Uterus (tissue), 4 donors: Measurements from ENCODE around the gene ACAD11. TPM values are rescaled to one million over a fixed set of nuclear protein-coding genes. Genes with fewer than 3 reads are reported as not detected.

Source experiments
- DNase-seq, 2 donors: peaks; one replicate each; pipeline ENCODE4 v3.0.0-alpha.2; 2019 to 2020
- H3K27ac ChIP-seq, 2 donors: fragments of 200-600 bp; sonication (generic); 1 replicate in 1 of 2; 2 replicates in 1 of 2; pipeline ENCODE4 v1.5.1; 2016 to 2018
- H3K27me3 ChIP-seq, 2 donors: fragments of 200-600 bp; sonication (generic); one replicate each; pipeline ENCODE4 v1.5.1; 2018 to 2019; ENCODE audit warnings: control low read depth in 1 of 2
- H3K36me3 ChIP-seq, 2 donors: fragments of 200-600 bp; sonication (generic); one replicate each; pipeline ENCODE4 v1.5.1; 2019; ENCODE audit warnings: control low read depth in 1 of 2
- H3K4me1 ChIP-seq, 2 donors: fragments of 200-600 bp; sonication (generic); one replicate each; pipeline ENCODE4 v1.5.1; 2018 to 2019; ENCODE audit warnings: control low read depth in 1 of 2
- H3K4me3 ChIP-seq, 2 donors: fragments of 200-600 bp; sonication (generic); 1 replicate in 1 of 2; 2 replicates in 1 of 2; pipeline ENCODE4 v1.5.1; 2018 to 2019; ENCODE audit warnings: mild to moderate bottlenecking in 1 of 2
- H3K9me3 ChIP-seq, 2 donors: fragments of 200-600 bp; sonication (generic); one replicate each; pipeline ENCODE4 v1.5.1; 2019; ENCODE audit warnings: control low read depth in 1 of 2
- CTCF ChIP-seq, 4 experiments: fragments of 200-600 bp in 2 of 4; fragments of 450-650 bp in 2 of 4; sonication (generic) in 2 of 4; IDR thresholded peaks; one replicate each; pipeline ENCODE4 v1.5.1; 2016 to 2019; ENCODE audit warnings: antibody characterized with exemption in 4 of 4, mild to moderate bottlenecking in 2 of 4, moderate library complexity in 1 of 4
- POLR2A ChIP-seq, 2 donors: fragments of 450-650 bp; IDR thresholded peaks; one replicate each; pipeline ENCODE4 v1.6.1; 2016; ENCODE audit warnings: antibody characterized with exemption in 2 of 2, mild to moderate bottlenecking in 1 of 2, moderate library complexity in 1 of 2
- intact Hi-C: fragments of 100-400 bp; cut with DNase I; formaldehyde crosslinking; loops from one replicate; pipeline ENCODE4 v1.15.1; 2023; ENCODE audit warnings: low total_unique reads
- total RNA-seq, 4 donors: library from RNA; depleted of rRNA in 3 of 4; stranded (reverse); fragments of >200 nt in 3 of 4; gene quantifications; one replicate each; pipeline versions ENCODE4 v1.1.0 to v1.2.4, GENCODE V29; 2014 to 2023
- donor health status: DM: yes; HTN: yes; CAD: no.

The ACAD11 gene
- total RNA-seq = 100 to 1,000 TPM in 1 of 4 donors, 10 to 100 TPM in 3; 24.7 to 115 (median 47.0) TPM

GRCh38 chr3:132659365-132660051 lies at the start of gene ACAD11:
Gene ACAD11, minus strand, starts transcription at chr3:132659809. Its CDS starts 58 bp downstream, at chr3:132659751.
- no peaks in the 10 kb centered on the region for H3K9me3 ChIP-seq
- no peaks in the 10 kb centered on the region for H3K36me3 ChIP-seq
- DNase-seq = peak; percentile 72 to 75
- intact Hi-C loops = no loop called here
- TF ChIP-seq CTCF (IDR thresholded peaks at IDR 0.05) (peak; percentile 35 to 75 (median 54)), POLR2A (IDR thresholded peaks at IDR 0.05) (peak; percentile 26 to 40)
- H3K27me3 ChIP-seq = no peaks in the 10 kb centered on the region
- H3K27ac ChIP-seq = peak within 1 kb of the TSS; percentile 89 to 96
- H3K4me1 ChIP-seq = peaks cover 0 to 5% of the 10 kb centered on the region in 2 donors
- H3K4me3 ChIP-seq = peak within 1 kb of the TSS; percentile 84 to 96

GRCh38 chr3:132703733-132704132 lies 44.1 kb upstream of the ACAD11 start:
- Histone ChIP-seq H3K9me3 (no peaks in the 10 kb centered on the region), H3K4me1 (no peaks in the 10 kb centered on the region), H3K36me3 (no peaks in the 10 kb centered on the region), H3K27ac (no peak overlapping the region), H3K27me3 (no peaks in the 10 kb centered on the region), H3K4me3 (no peak overlapping the region)
- DNase-seq = no peak
- intact Hi-C loops = no loop called here
- TF ChIP-seq POLR2A (IDR thresholded peaks at IDR 0.05) (no peak), CTCF (IDR thresholded peaks at IDR 0.05) (no peak)

GRCh38 chr3:132695422-132695821 lies 35.8 kb upstream of the ACAD11 start:
- intact Hi-C loops = no loop called here
- Histone ChIP-seq H3K27me3 (no peaks in the 10 kb centered on the region), H3K9me3 (no peaks in the 10 kb centered on the region), H3K27ac (no peak overlapping the region), H3K4me1 (no peaks in the 10 kb centered on the region), H3K4me3 (no peak overlapping the region), H3K36me3 (no peaks in the 10 kb centered on the region)
- no peak for DNase-seq
- TF ChIP-seq CTCF (IDR thresholded peaks at IDR 0.05) (no peak), POLR2A (IDR thresholded peaks at IDR 0.05) (no peak)

- Histone ChIP-seq H3K36me3 (no peaks in the 10 kb centered on the region), H3K4me3 (no peak overlapping the region), H3K27me3 (no peaks in the 10 kb centered on the region), H3K27ac (no peak overlapping the region), H3K4me1 (no peaks in the 10 kb centered on the region), H3K9me3 (no peaks in the 10 kb centered on the region)
- DNase-seq = no peak
- TF ChIP-seq CTCF (IDR thresholded peaks at IDR 0.05) (no peak), POLR2A (IDR thresholded peaks at IDR 0.05) (no peak)
- intact Hi-C loops = no loop called here
These were observed 35.4 kb upstream of the ACAD11 start for GRCh38 chr3:132694991-132695390.

- Histone ChIP-seq H3K4me1 (no peaks in the 10 kb centered on the region), H3K27me3 (no peaks in the 10 kb centered on the region), H3K27ac (no peak overlapping the region), H3K4me3 (no peak overlapping the region), H3K36me3 (no peaks in the 10 kb centered on the region), H3K9me3 (no peaks in the 10 kb centered on the region)
- DNase-seq = no peak
- intact Hi-C loops = no loop called here
- TF ChIP-seq POLR2A (IDR thresholded peaks at IDR 0.05) (no peak), CTCF (IDR thresholded peaks at IDR 0.05) (no peak)
These were observed 30.4 kb upstream of the ACAD11 start for GRCh38 chr3:132690040-132690439.
